ENCODE results near the gene SAPCD2. TPM values are rescaled to one million over a fixed set of nuclear protein-coding genes. Genes with fewer than 3 reads are reported as not detected.

The SAPCD2 gene
- total RNA-seq, 4 donors from 2014 or later, result 0.17 to 0.40 (median 0.26) TPM; not detected in 1

GRCh38 chr9:137106662-137107250, 36.4 kb upstream of the SAPCD2 start:
- Histone ChIP-seq H3K27ac (replicated peaks in 1 of 4) (no peak overlapping the region), H3K4me1 (no peaks in the 10 kb centered on the region), H3K9me3 (no peaks in the 10 kb centered on the region), H3K36me3 (peaks cover 45 to 100% (median 100%) of the 10 kb centered on the region in 4 donors), H3K27me3 (no peaks in the 10 kb centered on the region), H3K4me3 (no peak overlapping the region)
- DNase-seq (ENCODE audit: extremely low spot score), result no peak
- intact Hi-C loops (cut with DNase I), result no loop called here
- 92% methylated on average over 20 of the region's 27 CpGs for WGBS
- no peak for TF ChIP-seq CTCF (IDR thresholded peaks at IDR 0.05)
- no peak for TF ChIP-seq POLR2AphosphoS5 (IDR thresholded peaks at IDR 0.05)
- no peak for TF ChIP-seq EP300 (IDR thresholded peaks at IDR 0.05)
- TF ChIP-seq POLR2A (IDR thresholded peaks at IDR 0.05; ENCODE audit: low read depth), result no peak

GRCh38 chr9:137105814-137106661, 35.7 kb upstream of the SAPCD2 start:
- intact Hi-C loops (cut with DNase I), result no loop called here
- peaks cover 50 to 100% (median 100%) of the 10 kb centered on the region in 4 donors for H3K36me3 ChIP-seq
- no peaks in the 10 kb centered on the region for H3K9me3 ChIP-seq
- DNase-seq (ENCODE audit: extremely low spot score), result no peak
- no peaks in the 10 kb centered on the region for H3K4me1 ChIP-seq
- no peak overlapping the region for H3K27ac ChIP-seq (replicated peaks in 1 of 4)
- H3K27me3 ChIP-seq, result no peaks in the 10 kb centered on the region
- H3K4me3 ChIP-seq, result no peak overlapping the region
- 93% methylated on average over 24 of the region's 31 CpGs for WGBS
- TF ChIP-seq EP300 (IDR thresholded peaks at IDR 0.05) (no peak), POLR2AphosphoS5 (IDR thresholded peaks at IDR 0.05) (no peak), POLR2A (IDR thresholded peaks at IDR 0.05; ENCODE audit: low read depth) (no peak), CTCF (IDR thresholded peaks at IDR 0.05) (no peak)

GRCh38 chr9:137103206-137103999, 33.0 kb upstream of the SAPCD2 start:
- H3K36me3 ChIP-seq, result peaks cover 58 to 99% (median 98%) of the 10 kb centered on the region in 4 donors
- H3K4me1 ChIP-seq, result no peaks in the 10 kb centered on the region
- TF ChIP-seq CTCF (IDR thresholded peaks at IDR 0.05) (no peak), POLR2A (IDR thresholded peaks at IDR 0.05; ENCODE audit: low read depth) (no peak), POLR2AphosphoS5 (IDR thresholded peaks at IDR 0.05) (no peak), EP300 (IDR thresholded peaks at IDR 0.05) (no peak)
- no peak overlapping the region for H3K27ac ChIP-seq (replicated peaks in 1 of 4)
- no peak for DNase-seq (ENCODE audit: extremely low spot score)
- no peak overlapping the region for H3K4me3 ChIP-seq
- intact Hi-C loops (cut with DNase I), result no loop called here
- WGBS, result 91% methylated on average over 37 of the region's 37 CpGs
- H3K27me3 ChIP-seq, result no peaks in the 10 kb centered on the region
- H3K9me3 ChIP-seq, result no peaks in the 10 kb centered on the region

- Histone ChIP-seq H3K4me3 (no peak overlapping the region), H3K36me3 (peaks cover 53 to 95% (median 92%) of the 10 kb centered on the region in 4 donors), H3K27ac (replicated peaks in 1 of 4) (no peak overlapping the region), H3K27me3 (no peaks in the 10 kb centered on the region), H3K4me1 (no peaks in the 10 kb centered on the region), H3K9me3 (no peaks in the 10 kb centered on the region)
- no peak for DNase-seq (ENCODE audit: extremely low spot score)
- intact Hi-C loops (cut with DNase I), result no loop called here
- WGBS, result 92% methylated on average over 14 of the region's 14 CpGs
- TF ChIP-seq CTCF (IDR thresholded peaks at IDR 0.05) (no peak), POLR2AphosphoS5 (IDR thresholded peaks at IDR 0.05) (no peak), POLR2A (IDR thresholded peaks at IDR 0.05; ENCODE audit: low read depth) (no peak), EP300 (IDR thresholded peaks at IDR 0.05) (no peak)
Measured at GRCh38 chr9:137099231-137099630, 28.9 kb upstream of the SAPCD2 start.
